ENCODE measurements around the gene NRXN3.

GRCh38 chr14:79009286-79009685 lies 839.1 kb downstream of the NRXN3 start:
- no peak for TF ChIP-seq POLR2A (IDR thresholded peaks at IDR 0.05)
- TF ChIP-seq, protein P1, sequence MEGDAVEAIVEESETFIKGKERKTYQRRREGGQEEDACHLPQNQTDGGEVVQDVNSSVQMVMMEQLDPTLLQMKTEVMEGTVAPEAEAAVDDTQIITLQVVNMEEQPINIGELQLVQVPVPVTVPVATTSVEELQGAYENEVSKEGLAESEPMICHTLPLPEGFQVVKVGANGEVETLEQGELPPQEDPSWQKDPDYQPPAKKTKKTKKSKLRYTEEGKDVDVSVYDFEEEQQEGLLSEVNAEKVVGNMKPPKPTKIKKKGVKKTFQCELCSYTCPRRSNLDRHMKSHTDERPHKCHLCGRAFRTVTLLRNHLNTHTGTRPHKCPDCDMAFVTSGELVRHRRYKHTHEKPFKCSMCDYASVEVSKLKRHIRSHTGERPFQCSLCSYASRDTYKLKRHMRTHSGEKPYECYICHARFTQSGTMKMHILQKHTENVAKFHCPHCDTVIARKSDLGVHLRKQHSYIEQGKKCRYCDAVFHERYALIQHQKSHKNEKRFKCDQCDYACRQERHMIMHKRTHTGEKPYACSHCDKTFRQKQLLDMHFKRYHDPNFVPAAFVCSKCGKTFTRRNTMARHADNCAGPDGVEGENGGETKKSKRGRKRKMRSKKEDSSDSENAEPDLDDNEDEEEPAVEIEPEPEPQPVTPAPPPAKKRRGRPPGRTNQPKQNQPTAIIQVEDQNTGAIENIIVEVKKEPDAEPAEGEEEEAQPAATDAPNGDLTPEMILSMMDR (IDR thresholded peaks at IDR 0.05): no peak
- TF ChIP-seq POLR2AphosphoS5 (IDR thresholded peaks at IDR 0.05): no peak
- no peak for TF ChIP-seq EP300 (IDR thresholded peaks at IDR 0.05; ENCODE audit: low read depth)
